Keratinocyte (primary cell): ENCODE data around the gene TVP23A.

Experiments
- CTCF ChIP-seq, 3 experiments: IDR thresholded peaks in 1 of 3; conservative IDR thresholded peaks in 1 of 3; optimal IDR thresholded peaks in 1 of 3; 2 replicates in 2 of 3; 3 replicates in 1 of 3; pipeline versions ENCODE3 to v1.5.1; 2011; ENCODE audit warnings: low read length in 3 of 3, mild to moderate bottlenecking in 3 of 3, moderate library complexity in 2 of 3, control low read depth in 1 of 3, inconsistent platforms in 1 of 3; ENCODE audit not compliant: insufficient read depth in 2 of 3; ENCODE audit errors: extremely low read depth in 1 of 3
- EZH2 ChIP-seq: IDR thresholded peaks from one replicate; pipeline ENCODE4 v1.6.1; 2012; ENCODE audit warnings: inconsistent platforms, mild to moderate bottlenecking, low read length, moderate library complexity

GRCh38 chr16:10729104-10730048, 89.2 kb downstream of the TVP23A start:
- TF ChIP-seq EZH2 (no peak), CTCF (optimal IDR thresholded peaks at IDR 0.05 in 1 of 3, IDR thresholded peaks at IDR 0.05 in 1 of 3, conservative IDR thresholded peaks at IDR 0.05 in 1 of 3; ENCODE audit: extremely low read depth in 1 of 3, insufficient read depth in 2 of 3, low read length in 3 of 3) (peak; percentile 7 to 76 (median 43))
